ENCODE data around the gene TUBGCP6.
A peak's percentile ranks its signal among the peaks of the same experiment; 100 is the strongest.

The TUBGCP6 gene

DNA sequence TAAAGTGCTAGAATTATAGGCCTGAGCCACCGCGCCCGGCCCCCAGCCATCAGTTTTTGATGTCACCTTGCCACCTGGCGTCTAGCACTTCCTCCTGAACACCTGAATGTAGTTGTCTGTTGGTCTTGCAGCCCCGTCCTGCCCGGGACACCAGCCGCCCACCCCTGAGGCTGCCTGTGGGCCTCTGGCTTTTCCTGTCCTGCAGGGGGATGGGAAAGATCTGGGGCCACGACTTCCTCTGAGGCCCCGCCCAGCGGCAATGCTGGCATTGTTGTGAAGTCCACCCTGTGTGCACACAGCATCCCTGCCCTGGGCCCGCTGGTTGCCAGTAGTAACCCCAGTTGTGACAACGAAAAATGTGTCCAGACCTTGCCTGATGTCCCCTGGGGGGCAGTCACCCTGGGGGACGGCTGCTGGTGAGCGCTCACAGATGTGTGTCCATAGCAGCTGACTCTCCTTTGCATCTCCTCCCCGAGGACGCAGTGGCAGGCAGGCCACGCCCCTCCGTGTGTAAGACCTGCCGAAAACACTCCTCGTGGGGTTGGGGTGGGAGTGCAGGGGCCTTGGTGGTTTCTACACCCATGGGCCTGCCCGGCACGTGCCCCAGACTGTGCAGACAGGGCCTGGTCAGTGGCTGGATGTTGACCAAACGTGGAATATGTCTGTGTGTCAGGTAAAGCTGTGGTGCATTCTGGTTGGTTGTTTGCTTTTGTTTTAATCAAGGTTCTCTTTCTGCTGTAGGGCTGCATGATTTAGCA, 37.3 kb downstream of the TUBGCP6 start:
- no peak for DNase-seq

GRCh38 chr22:50206599-50206998, 38.2 kb downstream of the TUBGCP6 start:
- DNase-seq, result peak; percentile 43

DNA sequence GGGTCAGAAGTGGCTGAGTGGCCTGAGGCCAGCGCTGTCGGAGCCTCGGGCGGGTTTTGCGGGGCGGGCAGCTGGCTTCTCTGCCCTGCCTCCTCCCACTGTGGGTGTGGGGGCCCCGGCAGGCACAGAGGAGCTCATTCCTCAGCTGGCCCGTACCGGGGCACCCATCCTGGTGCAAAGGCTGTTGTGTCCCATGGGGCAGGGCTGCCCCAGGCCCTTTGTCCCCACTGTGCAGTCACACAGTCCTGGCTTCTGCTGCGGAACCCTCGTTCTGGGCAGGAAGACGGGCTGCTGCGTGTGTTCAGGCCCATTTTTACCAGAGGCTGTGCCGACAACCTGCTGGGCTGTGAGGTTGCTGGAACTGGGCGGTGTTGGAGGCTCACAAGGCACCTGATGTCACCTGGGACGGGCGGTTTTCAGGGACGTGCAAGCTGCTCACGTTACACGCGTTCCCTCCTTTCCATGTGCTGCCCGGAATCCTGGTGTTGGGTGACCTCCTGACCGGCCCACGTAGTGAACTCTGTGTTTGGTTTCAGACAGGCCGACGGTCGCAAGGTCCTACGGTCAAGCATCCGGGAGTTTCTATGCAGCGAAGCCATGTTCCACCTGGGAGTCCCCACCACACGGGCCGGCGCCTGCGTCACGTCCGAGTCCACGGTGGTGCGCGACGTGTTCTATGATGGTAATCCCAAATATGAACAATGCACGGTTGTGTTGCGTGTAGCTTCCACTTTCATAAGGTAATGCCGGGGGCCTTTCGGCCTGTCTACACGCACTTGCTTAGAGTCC, 38.8 kb downstream of the TUBGCP6 start:
- DNase-seq, result no peak

GRCh38 chr22:50204998-50205397, 39.8 kb downstream of the TUBGCP6 start:
- DNase-seq, result peak; percentile 75

DNA sequence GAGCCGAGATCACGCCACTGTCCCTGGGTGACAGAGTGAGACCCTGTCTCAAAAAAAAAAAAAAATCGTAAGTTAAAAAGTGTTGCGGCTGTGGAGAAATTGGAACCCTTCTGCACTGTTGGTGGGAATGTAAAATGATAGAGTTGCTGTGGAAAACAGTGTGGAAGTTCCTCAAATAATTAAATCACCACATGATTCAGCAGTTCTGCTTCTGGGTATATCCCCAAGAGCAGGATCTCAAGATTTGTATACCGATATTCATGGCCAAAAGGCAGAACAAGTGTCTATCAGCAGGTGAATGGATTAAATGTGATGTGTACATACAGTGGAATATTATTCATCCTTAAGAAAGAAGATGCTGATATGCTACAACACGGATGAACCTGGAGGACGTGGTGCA, 40.3 kb downstream of the TUBGCP6 start:
- DNase-seq, result peak; percentile 60

DNA sequence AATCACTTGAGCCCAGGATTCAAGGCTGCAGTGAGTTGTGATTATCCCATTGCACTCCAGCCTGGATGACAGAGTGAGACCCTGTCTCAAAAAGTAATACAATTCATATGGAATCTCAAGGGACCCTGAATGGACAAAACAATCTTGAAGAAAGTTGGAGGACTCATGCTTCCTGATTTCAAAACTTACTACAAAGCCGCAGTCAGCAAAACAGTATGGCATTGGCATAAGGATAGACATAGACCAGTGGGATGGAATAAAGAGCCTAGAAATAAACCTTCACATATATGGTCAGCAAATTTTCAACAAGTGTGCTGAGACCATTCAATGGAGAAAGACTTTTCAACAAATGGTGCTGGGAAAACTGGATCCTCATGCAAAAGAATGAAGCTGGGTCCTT, 41.5 kb downstream of the TUBGCP6 start:
- DNase-seq, result no peak

GRCh38 chr22:50202130-50202666, 42.6 kb downstream of the TUBGCP6 start:
- DNase-seq, result no peak

GRCh38 chr22:50201191-50202129, 43.4 kb downstream of the TUBGCP6 start:
- no peak for DNase-seq

- peak; percentile 94 for DNase-seq
These were observed 44.2 kb downstream of the TUBGCP6 start, which contains the start of gene SELENOO for GRCh38 chr22:50200461-50201190. TSS of gene SELENOO (plus strand) at chr22:50201011. CDS start at chr22:50201037, 26 bp downstream.

DNA sequence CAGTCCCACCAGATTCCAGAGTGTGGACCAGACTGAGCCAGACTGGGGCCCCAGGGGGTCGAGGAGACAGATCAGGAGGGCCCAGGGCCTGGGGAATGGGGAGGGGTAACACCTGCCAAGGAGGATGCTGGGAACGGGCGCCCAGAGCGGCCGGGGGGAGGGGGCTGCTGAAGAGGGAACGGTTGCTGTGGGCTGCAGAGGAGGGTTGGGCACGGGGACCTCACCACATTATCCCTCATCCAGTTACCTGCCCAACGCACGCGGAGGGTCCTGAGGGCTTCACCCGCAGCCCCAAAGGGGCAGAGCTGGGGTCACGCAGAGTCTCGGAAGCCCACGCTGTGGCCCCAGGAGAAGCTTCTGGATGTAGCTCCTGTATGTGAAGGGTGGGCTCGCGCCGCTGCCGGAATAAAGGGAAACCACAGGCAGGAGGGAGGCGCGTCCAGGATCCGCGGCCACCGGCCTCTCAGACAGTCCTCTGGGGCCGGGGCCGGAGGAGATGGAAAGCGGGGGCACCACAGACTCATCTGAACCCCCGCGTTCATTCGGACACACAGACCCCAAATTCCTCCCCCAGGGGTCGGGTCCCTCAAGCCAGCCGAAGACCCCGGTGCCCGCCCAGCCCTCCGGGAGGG, 44.9 kb downstream of the TUBGCP6 start:
- DNase-seq, result no peak

GRCh38 chr22:50199251-50199721, 45.5 kb downstream of the TUBGCP6 start:
- DNase-seq, result no peak

GRCh38 chr22:50198624-50199017, 46.2 kb downstream of the TUBGCP6 start:
- no peak for DNase-seq

DNA sequence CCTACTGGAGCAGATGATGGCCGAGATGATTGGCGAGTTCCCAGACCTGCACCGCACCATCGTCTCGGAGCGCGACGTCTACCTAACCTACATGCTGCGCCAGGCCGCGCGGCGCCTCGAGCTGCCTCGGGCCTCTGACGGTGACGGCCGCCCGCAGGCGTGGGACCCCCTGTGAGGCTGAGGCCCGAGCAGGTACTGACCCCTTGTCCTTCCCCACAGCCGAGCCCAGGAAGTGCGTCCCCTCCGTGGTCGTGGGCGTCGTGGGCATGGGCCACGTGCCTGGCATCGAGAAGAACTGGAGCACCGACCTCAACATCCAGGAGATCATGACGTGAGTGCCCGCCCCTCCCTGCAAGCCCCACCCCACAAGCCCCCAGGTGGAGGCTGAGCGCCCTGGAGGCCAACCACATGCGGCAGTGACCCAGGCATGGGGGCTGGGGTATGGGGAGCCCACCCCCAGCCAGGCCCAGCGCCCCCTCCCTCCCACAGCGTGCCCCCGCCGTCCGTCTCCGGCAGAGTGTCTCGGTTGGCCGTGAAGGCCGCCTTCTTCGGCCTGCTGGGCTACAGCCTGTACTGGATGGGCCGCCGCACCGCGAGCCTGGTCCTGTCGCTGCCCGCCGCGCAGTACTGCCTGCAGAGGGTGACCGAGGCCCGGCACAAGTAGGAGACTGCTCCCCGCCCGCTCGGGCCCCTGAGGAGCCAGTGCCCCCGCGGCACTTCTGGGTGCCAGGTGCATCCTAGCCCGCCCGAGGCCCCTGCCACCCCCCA, 46.8 kb downstream of the TUBGCP6 start:
- no peak for DNase-seq

DNA sequence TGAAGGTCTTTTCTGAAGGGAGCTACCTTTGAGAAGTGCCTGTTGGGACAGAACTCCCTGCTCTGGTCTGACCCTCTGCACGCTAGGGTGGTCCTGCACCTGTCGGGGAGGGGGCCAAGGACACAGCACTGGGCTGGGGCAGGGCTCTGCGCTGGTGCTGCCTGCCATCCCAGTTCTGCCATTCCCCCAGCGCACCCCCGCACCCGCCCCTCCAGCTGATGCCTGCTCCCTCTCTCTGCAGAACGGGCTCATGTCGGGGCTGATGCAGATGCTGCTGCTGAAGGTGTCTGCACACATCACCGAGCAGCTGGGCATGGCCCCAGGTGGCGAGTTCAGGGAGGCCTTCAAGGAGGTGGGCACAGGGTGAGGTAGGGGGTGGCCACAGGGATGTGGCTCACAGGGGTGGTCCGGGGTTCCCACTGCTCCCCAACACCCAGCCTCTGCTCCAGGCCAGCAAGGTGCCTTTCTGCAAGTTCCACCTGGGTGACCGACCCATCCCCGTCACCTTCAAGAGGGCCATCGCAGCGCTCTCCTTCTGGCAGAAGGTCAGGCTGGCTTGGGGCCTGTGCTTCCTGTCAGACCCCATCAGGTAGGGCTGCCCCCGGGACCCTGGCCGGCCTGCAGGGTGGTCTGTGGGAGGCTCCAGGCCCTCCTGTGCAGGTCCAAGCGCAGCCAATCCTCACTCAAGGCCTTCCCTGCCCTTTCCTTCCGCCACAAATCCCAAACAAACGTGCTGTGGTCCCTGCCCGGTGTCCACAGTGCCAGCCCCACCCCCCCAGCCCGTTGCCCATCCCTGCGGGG, 47.6 kb downstream of the TUBGCP6 start:
- no peak for DNase-seq

- no peak for DNase-seq
These were observed 48.6 kb downstream of the TUBGCP6 start for GRCh38 chr22:50196256-50196655.

GRCh38 chr22:50194037-50194805, 50.6 kb downstream of the TUBGCP6 start:
- DNase-seq, result no peak

DNA sequence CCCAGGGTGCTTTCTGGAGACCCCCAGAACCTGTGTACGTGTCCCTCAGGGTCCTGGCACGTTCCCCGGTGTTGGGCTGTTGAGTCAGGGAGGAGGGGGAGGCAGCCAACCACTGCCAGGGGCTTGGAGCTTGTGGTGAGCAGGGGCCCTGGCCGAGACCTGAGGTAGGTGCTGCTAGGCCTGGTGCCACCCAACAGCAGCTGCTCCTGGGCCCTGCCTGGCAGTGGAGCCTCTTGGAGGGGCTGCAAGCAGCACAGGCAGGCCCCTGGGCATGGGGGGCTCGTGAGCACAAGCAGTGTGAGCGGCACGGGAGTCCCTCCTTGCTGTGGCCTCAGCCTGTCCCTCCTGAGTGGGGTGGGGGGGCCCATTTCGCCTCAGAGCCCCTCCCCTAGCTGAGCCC, 51.2 kb downstream of the TUBGCP6 start:
- DNase-seq, result no peak

DNA sequence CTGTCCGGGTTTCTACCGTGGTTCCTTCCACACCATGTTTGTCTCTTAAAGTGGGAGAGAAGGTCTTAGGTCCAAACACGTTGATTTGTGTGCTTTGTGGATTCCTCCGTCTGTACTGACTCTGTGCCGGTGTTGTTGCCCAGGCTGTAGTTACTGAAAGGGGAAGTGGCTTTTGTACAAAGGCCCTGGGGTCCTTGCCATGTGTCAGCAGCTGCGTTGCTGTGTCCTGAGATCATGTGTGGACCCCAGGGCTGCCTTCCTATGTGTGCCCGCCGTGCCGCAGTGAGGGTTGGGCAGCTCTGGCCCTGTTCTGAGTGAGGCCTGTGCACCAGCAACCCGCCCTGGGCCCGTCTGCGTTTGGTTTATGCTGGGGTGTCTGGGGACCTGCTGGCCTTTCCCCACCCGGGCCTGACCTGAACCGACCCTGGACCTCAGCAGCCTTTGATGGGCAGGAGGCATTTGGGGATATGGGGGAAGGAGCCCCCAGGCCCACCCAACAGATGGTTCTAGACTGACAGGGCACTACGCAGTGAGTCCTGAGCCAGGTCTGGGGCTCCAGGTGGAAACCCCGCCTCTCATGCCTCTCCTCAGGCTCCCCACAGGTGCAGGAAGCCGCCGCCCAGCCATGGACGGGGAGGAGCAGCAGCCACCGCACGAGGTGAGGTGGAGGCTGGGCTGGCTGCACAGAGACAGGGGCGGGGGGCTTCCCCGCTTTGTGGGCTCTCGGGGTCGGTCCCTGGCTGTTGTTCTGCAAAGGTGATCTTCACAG, 52.2 kb downstream of the TUBGCP6 start:
- peak; percentile 42 for DNase-seq
